ENCODE measurements around the gene ATOH8. TPM values are rescaled to one million over a fixed set of nuclear protein-coding genes. Genes with fewer than 3 reads are reported as not detected.

ATOH8 gene
- total RNA-seq, 4 donors from 2014 or later = 34.5 to 79.5 (median 59.6) TPM

DNA sequence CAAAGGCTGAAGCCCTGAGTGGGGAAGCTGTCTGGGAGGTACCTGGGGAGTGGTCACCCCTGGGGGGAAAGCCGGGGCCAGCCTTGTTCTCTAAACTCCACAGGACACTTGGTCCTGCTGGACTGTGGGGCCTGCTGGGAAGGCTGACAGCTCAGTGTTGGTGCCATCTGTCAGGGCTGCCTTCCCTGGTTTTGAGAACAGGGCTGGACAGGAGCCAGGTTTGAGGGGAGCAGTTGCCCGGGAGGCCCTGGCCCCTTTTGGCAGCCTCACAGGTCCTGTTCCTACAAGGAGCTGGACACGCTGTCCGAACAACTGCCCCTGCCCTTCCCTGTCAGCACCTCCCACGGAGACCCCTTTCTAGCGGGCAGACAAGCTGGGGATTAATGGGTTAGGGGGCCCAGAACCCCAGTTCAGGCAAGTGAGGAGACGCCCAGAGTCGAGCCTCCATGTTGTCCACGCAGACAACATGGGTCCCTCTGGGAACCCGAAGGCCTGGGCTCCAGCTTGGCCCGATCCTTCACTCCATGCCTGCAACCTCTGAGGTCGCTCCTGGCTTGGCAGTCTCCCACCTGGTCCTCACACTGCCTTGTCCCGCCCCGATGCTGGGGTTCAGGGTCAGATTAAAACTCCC lies 40.8 kb downstream of the ATOH8 start:
- H3K27ac ChIP-seq = peak overlapping the region in 3 of 4 donors; percentile 80 to 81 (median 80)
- H3K36me3 ChIP-seq = peaks cover 0 to 11% of the 10 kb centered on the region in 2 donors
- WGBS, 2 donors (ENCODE audit: low coverage in 1 of 2) = 90% methylated on average over 2 of the region's 14 CpGs; no CpG with 5 or more reads in 1 of the 2 donors
- H3K4me1 ChIP-seq = peaks cover 19 to 83% (median 59%) of the 10 kb centered on the region in 3 donors
- H3K9me3 ChIP-seq = no peaks in the 10 kb centered on the region
- H3K4me3 ChIP-seq = no peak overlapping the region
- TF ChIP-seq POLR2AphosphoS5 (IDR thresholded peaks at IDR 0.05) (no peak), EP300 (IDR thresholded peaks at IDR 0.05) (no peak), POLR2A (IDR thresholded peaks at IDR 0.05) (no peak)
- TF ChIP-seq, protein P1, sequence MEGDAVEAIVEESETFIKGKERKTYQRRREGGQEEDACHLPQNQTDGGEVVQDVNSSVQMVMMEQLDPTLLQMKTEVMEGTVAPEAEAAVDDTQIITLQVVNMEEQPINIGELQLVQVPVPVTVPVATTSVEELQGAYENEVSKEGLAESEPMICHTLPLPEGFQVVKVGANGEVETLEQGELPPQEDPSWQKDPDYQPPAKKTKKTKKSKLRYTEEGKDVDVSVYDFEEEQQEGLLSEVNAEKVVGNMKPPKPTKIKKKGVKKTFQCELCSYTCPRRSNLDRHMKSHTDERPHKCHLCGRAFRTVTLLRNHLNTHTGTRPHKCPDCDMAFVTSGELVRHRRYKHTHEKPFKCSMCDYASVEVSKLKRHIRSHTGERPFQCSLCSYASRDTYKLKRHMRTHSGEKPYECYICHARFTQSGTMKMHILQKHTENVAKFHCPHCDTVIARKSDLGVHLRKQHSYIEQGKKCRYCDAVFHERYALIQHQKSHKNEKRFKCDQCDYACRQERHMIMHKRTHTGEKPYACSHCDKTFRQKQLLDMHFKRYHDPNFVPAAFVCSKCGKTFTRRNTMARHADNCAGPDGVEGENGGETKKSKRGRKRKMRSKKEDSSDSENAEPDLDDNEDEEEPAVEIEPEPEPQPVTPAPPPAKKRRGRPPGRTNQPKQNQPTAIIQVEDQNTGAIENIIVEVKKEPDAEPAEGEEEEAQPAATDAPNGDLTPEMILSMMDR (IDR thresholded peaks at IDR 0.05) = no peak
- ATAC-seq = no peak
- no peaks in the 10 kb centered on the region for H3K27me3 ChIP-seq

DNA sequence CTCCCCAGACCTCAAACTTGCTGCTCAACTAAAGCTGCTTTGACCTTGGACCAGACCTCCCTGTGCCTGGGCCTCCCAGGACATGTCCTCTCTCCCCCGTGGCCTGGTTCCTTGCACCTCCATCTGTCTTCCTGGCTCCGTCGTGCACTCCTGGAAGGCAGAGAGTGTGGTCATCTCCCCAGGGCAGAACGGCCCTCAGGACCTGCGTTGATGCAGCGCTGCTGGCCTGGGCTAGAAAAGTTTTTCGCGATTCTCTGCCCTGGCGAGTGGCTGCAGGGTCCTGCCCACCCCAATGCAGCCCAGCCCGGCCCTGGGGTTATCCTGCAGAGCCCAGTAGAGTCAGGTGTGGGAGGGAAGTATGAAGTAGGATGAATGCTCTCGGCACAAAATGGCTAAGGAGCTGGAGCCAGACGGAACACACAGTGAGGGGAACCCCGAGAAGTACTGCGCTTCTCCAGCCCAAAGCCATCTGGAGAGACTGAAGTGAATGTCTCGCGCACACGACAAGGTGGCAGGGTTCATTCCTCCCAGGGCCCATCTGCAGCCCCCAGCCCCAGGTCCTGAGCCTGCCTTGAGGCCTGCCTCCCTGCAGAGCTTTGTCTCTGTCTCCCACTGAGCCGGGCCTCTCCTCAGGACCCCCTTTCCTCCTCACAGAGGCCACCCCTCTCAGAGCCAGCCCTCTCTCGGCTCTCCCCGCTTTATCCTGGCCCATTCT lies 41.7 kb downstream of the ATOH8 start:
- 67 to 88% methylated on average over 3 to 4 of the region's 20 CpGs for WGBS, 2 donors (ENCODE audit: low coverage in 1 of 2)
- TF ChIP-seq, protein P1 (IDR thresholded peaks at IDR 0.05) = no peak
- no peak for TF ChIP-seq POLR2A (IDR thresholded peaks at IDR 0.05)
- TF ChIP-seq EP300 (IDR thresholded peaks at IDR 0.05) = no peak
- TF ChIP-seq POLR2AphosphoS5 (IDR thresholded peaks at IDR 0.05) = no peak
- H3K4me3 ChIP-seq = peak overlapping the region in 1 of 2 donors; percentile 10

DNA sequence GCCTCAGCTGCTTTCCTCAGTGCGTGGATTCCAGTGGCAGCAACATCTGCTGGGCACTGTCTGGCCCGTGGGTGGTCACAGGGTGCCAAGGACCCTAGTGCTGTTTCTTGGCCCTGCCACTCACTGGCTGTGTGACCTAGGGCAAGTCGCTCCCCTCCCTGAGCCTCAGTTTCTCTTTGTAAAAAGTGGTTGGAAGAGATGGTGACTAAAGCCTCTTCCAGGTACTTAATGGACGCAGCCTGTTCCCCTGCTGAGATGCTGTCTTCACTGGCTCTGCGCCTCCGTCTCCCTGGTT lies 42.2 kb downstream of the ATOH8 start:
- Histone ChIP-seq H3K4me3 (peak overlapping the region in 1 of 2 donors; percentile 10), H3K27ac (peak overlapping the region; percentile 4 to 81 (median 80)), H3K9me3 (peaks cover 0 to under 1% (median 0%) of the 10 kb centered on the region in 3 donors), H3K4me1 (peaks cover 19 to 72% (median 59%) of the 10 kb centered on the region in 3 donors), H3K36me3 (no peaks in the 10 kb centered on the region), H3K27me3 (no peaks in the 10 kb centered on the region)
- 30 to 100% methylated on average over 1 to 2 of the region's 6 CpGs for WGBS, 2 donors (ENCODE audit: low coverage in 1 of 2)
- no peak for ATAC-seq
- TF ChIP-seq EP300 (IDR thresholded peaks at IDR 0.05) (no peak), POLR2AphosphoS5 (IDR thresholded peaks at IDR 0.05) (no peak), POLR2A (IDR thresholded peaks at IDR 0.05) (no peak)
- TF ChIP-seq, protein P1 (IDR thresholded peaks at IDR 0.05) = no peak

More for the DNA sequence above, 41.7 kb downstream of the ATOH8 start:
- Histone ChIP-seq H3K4me1 (peaks cover 19 to 77% (median 59%) of the 10 kb centered on the region in 3 donors), H3K27me3 (no peaks in the 10 kb centered on the region), H3K27ac (peak overlapping the region; percentile 4 to 81 (median 80)), H3K36me3 (peaks cover 0 to 3% of the 10 kb centered on the region in 2 donors), H3K9me3 (no peaks in the 10 kb centered on the region)
- no peak for ATAC-seq

DNA sequence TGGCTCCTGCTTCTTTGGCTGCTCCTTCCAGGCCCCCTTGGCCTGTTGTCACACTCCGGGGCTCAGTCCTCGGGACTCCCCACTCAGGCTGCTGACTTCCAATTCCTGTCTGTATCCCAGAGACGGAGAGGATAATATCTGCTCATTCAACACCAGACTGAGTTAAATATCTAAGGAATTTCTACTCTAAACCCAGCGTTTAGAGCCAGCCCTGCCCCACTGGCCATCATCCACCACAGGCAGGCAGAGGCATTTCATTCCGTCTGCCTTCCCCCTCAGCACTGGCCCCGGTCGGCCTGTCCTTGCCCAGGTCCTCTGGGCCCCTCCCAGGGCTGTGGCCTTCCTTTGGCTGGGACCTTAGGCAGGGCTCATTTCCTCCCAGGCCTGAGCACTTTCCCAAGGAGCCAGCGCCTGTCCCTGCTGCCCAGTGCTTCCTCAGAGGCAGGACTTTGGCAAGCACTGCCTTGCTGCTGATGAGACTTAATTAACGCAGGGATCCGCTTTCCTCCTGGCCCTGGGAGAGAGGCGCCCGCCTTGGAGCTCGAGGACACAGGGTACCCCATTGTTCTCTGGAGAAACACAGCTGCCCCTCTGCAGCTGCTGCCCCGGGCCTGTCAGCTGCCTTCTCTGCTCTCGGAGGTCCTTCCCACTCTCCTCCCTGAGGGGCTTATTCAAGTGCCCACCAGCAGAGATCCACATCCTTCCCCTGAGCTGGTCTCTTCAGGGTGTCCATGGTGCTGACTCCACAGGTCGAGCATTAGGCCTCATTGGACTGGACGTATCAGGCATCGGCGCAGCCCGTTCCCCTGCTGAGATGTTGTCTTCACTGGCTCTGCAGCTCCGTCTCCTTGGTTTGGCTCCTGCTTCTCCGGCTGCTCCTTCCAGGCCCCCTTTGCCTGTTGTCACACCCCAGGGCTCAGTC lies 42.8 kb downstream of the ATOH8 start:
- H3K9me3 ChIP-seq = peaks cover 0 to 7% (median 0%) of the 10 kb centered on the region in 3 donors
- H3K4me1 ChIP-seq = peaks cover 19 to 66% (median 58%) of the 10 kb centered on the region in 3 donors
- 52 to 63% methylated on average over 11 of the region's 22 CpGs for WGBS, 2 donors (ENCODE audit: low coverage in 1 of 2)
- no peaks in the 10 kb centered on the region for H3K27me3 ChIP-seq
- H3K36me3 ChIP-seq = no peaks in the 10 kb centered on the region
- peak overlapping the region; percentile 12 to 81 (median 80) for H3K27ac ChIP-seq
- TF ChIP-seq EP300 (IDR thresholded peaks at IDR 0.05) = no peak
- TF ChIP-seq, protein P1 (IDR thresholded peaks at IDR 0.05) = peak in 1 of 4 experiments; percentile 15
- peak; percentile 70 for ATAC-seq
- H3K4me3 ChIP-seq = peak overlapping the region in 1 of 2 donors; percentile 10
